Bronchus fibroblast of lung (primary cell): ENCODE results near the gene ZNF189. TPM values are rescaled to one million over a fixed set of nuclear protein-coding genes. Genes with fewer than 3 reads are reported as not detected.

Source experiments
- total RNA-seq: library from RNA; depleted of rRNA; stranded (reverse); fragments of >200 nt; gene quantifications from 2 replicates; pipeline ENCODE4 v1.2.3, GENCODE V29; 2015

The ZNF189 gene
- total RNA-seq: 6.7 and 7.4 TPM in 2 replicates

GRCh38 chr9:101398068-101398929 lies at the start of gene ZNF189, which contains the start of gene MRPL50:
Gene ZNF189 (plus strand): TSS chr9:101398851. CDS start chr9:101399157, 306 bp downstream.
Gene MRPL50 (minus strand): TSS chr9:101398618. CDS start chr9:101398592, 26 bp downstream.

GRCh38 chr9:101384873-101385536 lies 13.6 kb upstream of the ZNF189 start, which contains the start of gene BAAT:
Gene BAAT (minus strand): TSS chr9:101385006. CDS start chr9:101371404, 13,602 bp downstream.

GRCh38 chr9:101435601-101436079 lies 37.0 kb downstream of the ZNF189 start, which contains the start of gene ALDOB:
Gene ALDOB (minus strand): TSS chr9:101435774. CDS start chr9:101430887, 4,887 bp downstream.

Other genes with a start within 250 kb of the ZNF189 start
- under 0.01 TPM in 1 of 2 replicates, not detected in the other for gene BAAT, start 13.8 kb upstream of the ZNF189 start, total RNA-seq
- 8.6 and 9.1 TPM in 2 replicates for gene MRPL50, start 233 bp upstream of the ZNF189 start, total RNA-seq
- not detected in 2 replicates for gene ALDOB, start 36.9 kb downstream of the ZNF189 start, total RNA-seq
- 18.3 and 19.2 TPM in 2 replicates for gene RNF20, start 135.0 kb downstream of the ZNF189 start, total RNA-seq
- not detected in 2 replicates for gene PPP3R2, start 196.1 kb downstream of the ZNF189 start, total RNA-seq